Parathyroid adenoma (tissue), 2 donors: ENCODE results near the gene N4BP2L1.

ENCODE experiments used
- H2AFZ ChIP-seq: fragments of 300-600 bp; sonication (generic); one replicate; pipeline ENCODE4 v1.7.0; 2017; ENCODE audit warnings: antibody characterized with exemption, mild to moderate bottlenecking
- H3K27ac ChIP-seq: fragments of 300-600 bp; sonication (generic); one replicate; pipeline ENCODE4 v1.7.0; 2017
- H3K27me3 ChIP-seq: fragments of 300-600 bp; sonication (generic); one replicate; pipeline ENCODE4 v1.7.0; 2017; ENCODE audit warnings: low read length; ENCODE audit not compliant: control insufficient read depth, insufficient read depth
- H3K36me3 ChIP-seq: fragments of 300-600 bp; sonication (generic); one replicate; pipeline ENCODE4 v1.7.0; 2017; ENCODE audit warnings: low read length; ENCODE audit not compliant: control insufficient read depth, insufficient read depth
- H3K4me1 ChIP-seq: fragments of 300-600 bp; sonication (generic); one replicate; pipeline ENCODE4 v1.7.0; 2017; ENCODE audit warnings: control low read depth
- H3K4me2 ChIP-seq: fragments of 300-600 bp; sonication (generic); one replicate; pipeline ENCODE4 v1.7.0; 2017; ENCODE audit warnings: low read length
- H3K4me3 ChIP-seq: fragments of 300-600 bp; sonication (generic); one replicate; pipeline ENCODE4 v1.7.0; 2017; ENCODE audit warnings: low read depth, low read length
- H3K79me2 ChIP-seq: fragments of 300-600 bp; sonication (generic); one replicate; pipeline ENCODE4 v1.7.0; 2017; ENCODE audit warnings: control low read depth
- H3K9ac ChIP-seq: fragments of 300-600 bp; sonication (generic); one replicate; pipeline ENCODE4 v1.7.0; 2017; ENCODE audit warnings: mild to moderate bottlenecking
- H3K9me3 ChIP-seq: fragments of 300-600 bp; sonication (generic); one replicate; pipeline ENCODE4 v1.7.0; 2017; ENCODE audit warnings: low read length; ENCODE audit not compliant: control insufficient read depth
- TF ChIP-seq, protein P1 (sequence below): fragments of 300-600 bp; sonication (generic); IDR thresholded peaks from one replicate; pipeline ENCODE4 v1.7.0; 2017; ENCODE audit warnings: antibody characterized with exemption, mild to moderate bottlenecking
- donor health status: primary hyperparathyroidism.

Gene N4BP2L1

DNA sequence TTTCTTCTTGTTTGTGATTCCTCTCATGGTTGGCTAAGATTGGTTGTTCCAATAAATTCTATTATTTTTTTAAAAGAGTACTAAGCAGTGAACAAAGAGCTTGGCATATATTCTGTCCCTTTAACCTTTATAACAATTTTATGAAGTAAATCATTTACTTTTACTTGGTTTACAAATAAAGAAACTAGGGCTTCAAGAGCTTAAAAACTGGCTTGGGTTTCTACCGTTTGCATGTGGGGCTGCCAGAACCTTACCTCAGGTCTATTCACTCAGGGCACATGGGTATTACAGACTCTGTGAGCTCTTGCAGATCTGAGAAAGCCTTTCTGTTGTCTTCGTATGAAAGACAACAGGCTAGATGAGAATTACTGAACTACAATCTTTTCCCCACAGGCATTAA is 13.3 kb downstream of the N4BP2L1 start:
- no peaks in the 10 kb centered on the region for H3K79me2 ChIP-seq
- H3K4me3 ChIP-seq = no peak overlapping the region
- no peaks in the 10 kb centered on the region for H3K9me3 ChIP-seq
- no peaks in the 10 kb centered on the region for H3K27me3 ChIP-seq
- H2AFZ ChIP-seq = no peak overlapping the region
- H3K27ac ChIP-seq = no peak overlapping the region
- H3K4me2 ChIP-seq = no peak overlapping the region
- H3K4me1 ChIP-seq = no peaks in the 10 kb centered on the region
- H3K9ac ChIP-seq = no peak overlapping the region
- TF ChIP-seq, protein P1, sequence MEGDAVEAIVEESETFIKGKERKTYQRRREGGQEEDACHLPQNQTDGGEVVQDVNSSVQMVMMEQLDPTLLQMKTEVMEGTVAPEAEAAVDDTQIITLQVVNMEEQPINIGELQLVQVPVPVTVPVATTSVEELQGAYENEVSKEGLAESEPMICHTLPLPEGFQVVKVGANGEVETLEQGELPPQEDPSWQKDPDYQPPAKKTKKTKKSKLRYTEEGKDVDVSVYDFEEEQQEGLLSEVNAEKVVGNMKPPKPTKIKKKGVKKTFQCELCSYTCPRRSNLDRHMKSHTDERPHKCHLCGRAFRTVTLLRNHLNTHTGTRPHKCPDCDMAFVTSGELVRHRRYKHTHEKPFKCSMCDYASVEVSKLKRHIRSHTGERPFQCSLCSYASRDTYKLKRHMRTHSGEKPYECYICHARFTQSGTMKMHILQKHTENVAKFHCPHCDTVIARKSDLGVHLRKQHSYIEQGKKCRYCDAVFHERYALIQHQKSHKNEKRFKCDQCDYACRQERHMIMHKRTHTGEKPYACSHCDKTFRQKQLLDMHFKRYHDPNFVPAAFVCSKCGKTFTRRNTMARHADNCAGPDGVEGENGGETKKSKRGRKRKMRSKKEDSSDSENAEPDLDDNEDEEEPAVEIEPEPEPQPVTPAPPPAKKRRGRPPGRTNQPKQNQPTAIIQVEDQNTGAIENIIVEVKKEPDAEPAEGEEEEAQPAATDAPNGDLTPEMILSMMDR = no peak
- no peaks in the 10 kb centered on the region for H3K36me3 ChIP-seq

GRCh38 chr13:32413284-32413683 is 14.6 kb downstream of the N4BP2L1 start:
- no peak overlapping the region for H3K27ac ChIP-seq
- H3K79me2 ChIP-seq = no peaks in the 10 kb centered on the region
- no peak overlapping the region for H2AFZ ChIP-seq
- TF ChIP-seq, protein P1 = no peak
- no peak overlapping the region for H3K9ac ChIP-seq
- no peaks in the 10 kb centered on the region for H3K9me3 ChIP-seq
- H3K4me2 ChIP-seq = no peak overlapping the region
- no peak overlapping the region for H3K4me3 ChIP-seq
- no peaks in the 10 kb centered on the region for H3K36me3 ChIP-seq
- no peaks in the 10 kb centered on the region for H3K27me3 ChIP-seq
- H3K4me1 ChIP-seq = peaks cover 3% of the 10 kb centered on the region

- H3K4me3 ChIP-seq = no peak overlapping the region
- H2AFZ ChIP-seq = no peak overlapping the region
- H3K4me1 ChIP-seq = peaks cover 3% of the 10 kb centered on the region
- H3K9me3 ChIP-seq = no peaks in the 10 kb centered on the region
- H3K27me3 ChIP-seq = no peaks in the 10 kb centered on the region
- H3K9ac ChIP-seq = no peak overlapping the region
- no peaks in the 10 kb centered on the region for H3K36me3 ChIP-seq
- H3K4me2 ChIP-seq = no peak overlapping the region
- no peaks in the 10 kb centered on the region for H3K79me2 ChIP-seq
- no peak overlapping the region for H3K27ac ChIP-seq
- TF ChIP-seq, protein P1 = no peak
These were observed 18.1 kb downstream of the N4BP2L1 start for GRCh38 chr13:32409561-32410421.

GRCh38 chr13:32409001-32409313 is 19.0 kb downstream of the N4BP2L1 start:
- TF ChIP-seq, protein P1 = no peak
- no peak overlapping the region for H3K4me3 ChIP-seq
- no peak overlapping the region for H3K4me2 ChIP-seq

More at GRCh38 chr13:32409001-32409313, 19.0 kb downstream of the N4BP2L1 start:
- Histone ChIP-seq H2AFZ (no peak overlapping the region), H3K9me3 (no peaks in the 10 kb centered on the region), H3K9ac (no peak overlapping the region), H3K4me1 (peaks cover 3% of the 10 kb centered on the region), H3K27me3 (no peaks in the 10 kb centered on the region), H3K79me2 (no peaks in the 10 kb centered on the region), H3K36me3 (no peaks in the 10 kb centered on the region), H3K27ac (no peak overlapping the region)
